IMR-90 (cell line): ENCODE data around the gene PSMA4. TPM values are rescaled to one million over a fixed set of nuclear protein-coding genes. Genes with fewer than 3 reads are reported as not detected.

ENCODE experiments used
- ATAC-seq: fragments of 200-7000 bp; cut with Tn5 transposase; 2 replicates; pipeline ENCODE4 v1.9.1; 2020; ENCODE audit warnings: low read depth, mild to moderate bottlenecking, moderate library complexity
- BruUV-seq: library from RNA; stranded (reverse); fragments of 400-500 nt; replicated peaks from 2 replicates; lab custom pipeline; 2021; lab: Mats Ljungman, UMichigan
- CTCF ChIA-PET: fragments of 300-600 bp; formaldehyde crosslinking; extraction: SDS; loops from one replicate; lab custom pipeline; 2021; ENCODE audit warnings: antibody characterized with exemption; lab: Yijun Ruan, JAX
- POLR2A ChIA-PET: fragments of 300-600 bp; sonication (Branson Sonifier 250); formaldehyde crosslinking; loops from one replicate; lab custom pipeline; 2022; ENCODE audit warnings: antibody characterized with exemption; ENCODE audit not compliant: unreplicated experiment; lab: Charles Lee
- DNase-seq: peaks from one replicate; pipeline ENCODE4 v3.0.0; 2013
- H2AFZ ChIP-seq: replicated peaks from 2 replicates; pipeline ENCODE3; 2013; ENCODE audit warnings: low read length, mild to moderate bottlenecking; ENCODE audit not compliant: poor library complexity
- H2AK5ac ChIP-seq: 2 replicates; pipeline ENCODE4 v1.6.1; 2013; ENCODE audit warnings: low read depth, low read length, inconsistent platforms
- H2AK9ac ChIP-seq: replicated peaks from 2 replicates; pipeline ENCODE3; 2013; ENCODE audit warnings: mild to moderate bottlenecking, low read depth, low read length, moderate library complexity; ENCODE audit not compliant: poor library complexity
- H2BK120ac ChIP-seq: 2 replicates; pipeline ENCODE4 v1.6.1; 2013; ENCODE audit warnings: low read depth, low read length, inconsistent platforms
- H2BK15ac ChIP-seq: 3 replicates; pipeline ENCODE4 v1.6.1; 2013; ENCODE audit warnings: low read depth, low read length, inconsistent platforms
- H2BK20ac ChIP-seq: 2 replicates; pipeline ENCODE4 v1.6.1; 2013; ENCODE audit warnings: low read depth, mild to moderate bottlenecking, inconsistent platforms, low read length, moderate library complexity
- H2BK5ac ChIP-seq: 2 replicates; pipeline ENCODE4 v1.6.1; 2013; ENCODE audit warnings: mild to moderate bottlenecking, low read depth, low read length, inconsistent platforms; ENCODE audit not compliant: poor library complexity, severe bottlenecking
- H3K14ac ChIP-seq: replicated peaks from 2 replicates; pipeline ENCODE4 v1.6.1; 2013; ENCODE audit warnings: low read depth, low read length, inconsistent platforms
- H3K18ac ChIP-seq: 2 replicates; pipeline ENCODE4 v1.6.1; 2013; ENCODE audit warnings: low read depth, low read length, control low read depth
- H3K23ac ChIP-seq: 2 replicates; pipeline ENCODE4 v1.6.1; 2013; ENCODE audit warnings: low read depth, low read length, inconsistent platforms
- H3K27ac ChIP-seq: 2 replicates; pipeline ENCODE4 v1.5.1; 2013; ENCODE audit warnings: mild to moderate bottlenecking, control low read depth, low read length; ENCODE audit not compliant: insufficient read depth
- H3K27me3 ChIP-seq: 2 replicates; pipeline ENCODE4 v1.6.1; 2013; ENCODE audit warnings: low read length; ENCODE audit not compliant: control insufficient read depth, insufficient read depth
- H3K36me3 ChIP-seq: 2 replicates; pipeline ENCODE4 v1.6.1; 2013; ENCODE audit warnings: low read length, mixed read lengths; ENCODE audit not compliant: control insufficient read depth, insufficient read depth
- H3K4ac ChIP-seq: 2 replicates; pipeline ENCODE4 v1.6.1; 2013; ENCODE audit warnings: low read depth, low read length, inconsistent platforms
- H3K4me1 ChIP-seq: 2 replicates; pipeline ENCODE4 v1.6.1; 2013; ENCODE audit warnings: low read length, mixed read lengths; ENCODE audit not compliant: control insufficient read depth, insufficient read depth
- H3K4me2 ChIP-seq: 2 replicates; pipeline ENCODE4 v1.6.1; 2013; ENCODE audit warnings: low read depth, mild to moderate bottlenecking, control low read depth, low read length, moderate library complexity
- H3K4me3 ChIP-seq: 2 replicates; pipeline ENCODE4 v1.5.1; 2013; ENCODE audit warnings: low read depth, mild to moderate bottlenecking, control low read depth, low read length, moderate library complexity; ENCODE audit not compliant: insufficient read depth
- H3K56ac ChIP-seq: 2 replicates; pipeline ENCODE4 v1.6.1; 2013; ENCODE audit warnings: low read length, inconsistent platforms; ENCODE audit not compliant: insufficient read depth; ENCODE audit errors: extremely low read depth
- H3K79me1 ChIP-seq, 2 experiments: 2 replicates each; pipeline ENCODE4 v1.6.1; 2013; ENCODE audit warnings: low read length in 2 of 2, inconsistent platforms in 1 of 2, low read depth in 1 of 2
- H3K9ac ChIP-seq: 2 replicates; pipeline ENCODE4 v1.6.1; 2013; ENCODE audit warnings: low read depth, low read length, control low read depth
- H3K9me1 ChIP-seq: 2 replicates; pipeline ENCODE4 v1.6.1; 2013; ENCODE audit warnings: low read length, inconsistent platforms; ENCODE audit not compliant: insufficient read depth
- H3K9me3 ChIP-seq: 2 replicates; pipeline ENCODE4 v1.6.1; 2013; ENCODE audit warnings: low read length; ENCODE audit not compliant: control insufficient read depth, insufficient read depth
- H4K20me1 ChIP-seq: 2 replicates; pipeline ENCODE4 v1.6.1; 2013; ENCODE audit warnings: low read length, inconsistent platforms; ENCODE audit not compliant: insufficient read depth
- H4K5ac ChIP-seq: 2 replicates; pipeline ENCODE4 v1.6.1; 2013; ENCODE audit warnings: mild to moderate bottlenecking, low read depth, low read length, control low read depth
- H4K8ac ChIP-seq, 2 experiments: 2 replicates each; pipeline ENCODE4 v1.6.1; 2013; ENCODE audit warnings: low read depth in 2 of 2, low read length in 2 of 2, control low read depth in 1 of 2, inconsistent platforms in 1 of 2
- H4K91ac ChIP-seq: 2 replicates; pipeline ENCODE4 v1.6.1; 2013; ENCODE audit warnings: low read depth, low read length, inconsistent platforms; ENCODE audit not compliant: insufficient read depth
- BHLHE40 ChIP-seq: fragments of 150-350 bp; IDR thresholded peaks from 2 replicates; pipeline ENCODE4 v1.6.1; 2016; ENCODE audit warnings: mild to moderate bottlenecking, low read depth, low read length
- CEBPB ChIP-seq: IDR thresholded peaks from 2 replicates; pipeline ENCODE4 v1.6.1; 2012; ENCODE audit warnings: low read depth, low read length, improper control_type of control experiment
- CHD1 ChIP-seq: IDR thresholded peaks from 2 replicates; pipeline ENCODE4 v1.6.1; 2012; ENCODE audit warnings: low read depth, low read length, improper control_type of control experiment
- CTCF ChIP-seq: conservative IDR thresholded peaks from 2 replicates; pipeline ENCODE4 v1.5.1; 2012; ENCODE audit warnings: mild to moderate bottlenecking, low read depth, low read length, improper control_type of control experiment
- FOS ChIP-seq: fragments of 150-350 bp; IDR thresholded peaks from 2 replicates; pipeline ENCODE4 v1.6.1; 2016; ENCODE audit warnings: low read depth, low read length
- MAFK ChIP-seq: IDR thresholded peaks from 2 replicates; pipeline ENCODE4 v1.6.1; 2012; ENCODE audit warnings: low read depth, low read length, improper control_type of control experiment
- MAZ ChIP-seq: IDR thresholded peaks from 2 replicates; pipeline ENCODE4 v1.6.1; 2012; ENCODE audit warnings: low read depth, mild to moderate bottlenecking, low read length, improper control_type of control experiment, moderate library complexity, borderline replicate concordance
- NFE2L2 ChIP-seq: fragments of 150-350 bp; IDR thresholded peaks from 2 replicates; pipeline ENCODE4 v1.6.1; 2016; ENCODE audit warnings: low read depth, mild to moderate bottlenecking, low read length
- POLR2A ChIP-seq: IDR thresholded peaks from 2 replicates; pipeline ENCODE4 v1.6.1; 2012; ENCODE audit warnings: mild to moderate bottlenecking, low read depth, low read length
- RAD21 ChIP-seq: IDR thresholded peaks from 2 replicates; pipeline ENCODE4 v1.6.1; 2012; ENCODE audit warnings: low read length, improper control_type of control experiment
- RCOR1 ChIP-seq: IDR thresholded peaks from 2 replicates; pipeline ENCODE4 v1.6.1; 2012; ENCODE audit warnings: mild to moderate bottlenecking, low read length, improper control_type of control experiment; ENCODE audit not compliant: insufficient replicate concordance
- RFX5 ChIP-seq: IDR thresholded peaks from 2 replicates; pipeline ENCODE4 v1.8.0; 2012; ENCODE audit warnings: low read depth, mild to moderate bottlenecking, low read length, moderate library complexity
- SMC3 ChIP-seq: fragments of 150-350 bp; IDR thresholded peaks from 2 replicates; pipeline ENCODE4 v1.6.1; 2016; ENCODE audit warnings: low read depth, mild to moderate bottlenecking, antibody characterized with exemption, low read length, moderate library complexity
- USF2 ChIP-seq: fragments of 150-350 bp; IDR thresholded peaks from 2 replicates; pipeline ENCODE4 v1.6.1; 2017; ENCODE audit warnings: mild to moderate bottlenecking, antibody characterized with exemption, low read length, low read depth
- WGBS, 2 experiments: methylation state at CpG; one replicate each; pipeline versions ENCODE4 v1.1.5 to v1.1.7; 2013; ENCODE audit warnings: missing lambda C conversion rate in 2 of 2; ENCODE audit not compliant: insufficient read length in 1 of 2; ENCODE audit errors: extremely low coverage in 2 of 2; 5-methylcytosine and 5-hydroxymethylcytosine counted together
- dilution Hi-C: fragments of 300-500 bp; cut with HindIII; formaldehyde crosslinking; loops from one replicate; pipeline ENCODE4 v1.14.3; 2018; ENCODE audit warnings: low sequenced_read_pairs; ENCODE audit not compliant: unreplicated experiment
- in situ Hi-C: fragments of 300-500 bp; cut with MboI; formaldehyde crosslinking; loops from 3 replicates; pipeline ENCODE4 v1.14.3; 2019; ENCODE audit warnings: low sequenced_read_pairs, inconsistent platforms, mixed read lengths
- intact Hi-C: fragments of 100-400 bp; cut with micrococcal nuclease; formaldehyde crosslinking; loops from 2 replicates; pipeline ENCODE4 v1.10.0; 2022
- polyA plus RNA-seq, 3 experiments: library from polyadenylated mRNA; depleted of rRNA; stranded (reverse); fragments of >200 nt; gene quantifications; 2 replicates each; pipeline ENCODE4 v1.2.3, GENCODE V29; 2012; ENCODE audit warnings: low replicate concordance in 1 of 3
- total RNA-seq: library from RNA; depleted of rRNA; stranded (reverse); fragments of >200 nt; gene quantifications from 2 replicates; pipeline ENCODE4 v1.2.3, GENCODE V29; 2012
- TF ChIP-seq, protein P1 (sequence below): fragments of 150-350 bp; IDR thresholded peaks from 2 replicates; pipeline ENCODE4 v1.6.1; 2016; ENCODE audit warnings: low read depth, mild to moderate bottlenecking, low read length, moderate library complexity, borderline replicate concordance

The PSMA4 gene
- total and polyA plus RNA-seq, 2 of the 4 experiments (the other 2 are of a cell fraction) = 208 to 239 TPM

DNA sequence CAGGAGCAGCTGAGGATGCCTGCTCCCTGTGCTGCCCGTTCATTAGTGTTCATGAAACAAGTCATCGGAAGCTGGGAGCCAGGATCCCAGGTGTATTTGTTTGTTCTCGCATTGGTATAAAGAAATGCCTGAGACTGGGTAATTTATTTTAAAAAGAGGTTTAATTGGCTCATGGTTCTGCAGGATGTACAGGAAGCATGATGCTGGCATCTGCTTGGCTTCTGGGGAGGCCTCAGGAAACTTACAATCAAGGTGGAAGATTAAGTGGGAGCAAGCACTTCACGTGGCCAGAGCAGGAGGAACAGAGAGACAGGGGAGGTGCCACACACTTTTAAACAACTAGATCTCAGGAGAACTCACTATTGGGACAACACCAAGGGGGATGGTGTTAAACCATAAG lies 38.4 kb upstream of the PSMA4 start:
- no peak overlapping the region for H2BK15ac ChIP-seq
- H3K27me3 ChIP-seq = no peaks in the 10 kb centered on the region
- TF ChIP-seq BHLHE40 (no peak), POLR2A (no peak), RCOR1 (no peak), RAD21 (no peak), NFE2L2 (no peak), MAFK (no peak), FOS (no peak), USF2 (no peak), RFX5 (no peak), MAZ (no peak), CTCF (no peak), CHD1 (no peak), CEBPB (no peak), SMC3 (no peak)
- TF ChIP-seq, protein P1, sequence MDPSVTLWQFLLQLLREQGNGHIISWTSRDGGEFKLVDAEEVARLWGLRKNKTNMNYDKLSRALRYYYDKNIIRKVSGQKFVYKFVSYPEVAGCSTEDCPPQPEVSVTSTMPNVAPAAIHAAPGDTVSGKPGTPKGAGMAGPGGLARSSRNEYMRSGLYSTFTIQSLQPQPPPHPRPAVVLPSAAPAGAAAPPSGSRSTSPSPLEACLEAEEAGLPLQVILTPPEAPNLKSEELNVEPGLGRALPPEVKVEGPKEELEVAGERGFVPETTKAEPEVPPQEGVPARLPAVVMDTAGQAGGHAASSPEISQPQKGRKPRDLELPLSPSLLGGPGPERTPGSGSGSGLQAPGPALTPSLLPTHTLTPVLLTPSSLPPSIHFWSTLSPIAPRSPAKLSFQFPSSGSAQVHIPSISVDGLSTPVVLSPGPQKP = no peak
- H3K14ac ChIP-seq = no peak overlapping the region
- no peak overlapping the region for H4K8ac ChIP-seq
- H4K5ac ChIP-seq = no peak overlapping the region
- no peak overlapping the region for H2AFZ ChIP-seq
- no peaks in the 10 kb centered on the region for H3K9me3 ChIP-seq
- H3K4me2 ChIP-seq = no peak overlapping the region
- no peak overlapping the region for H3K56ac ChIP-seq
- WGBS, 2 experiments = no CpG with 5 or more reads among the region's 4 CpGs
- H3K9me1 ChIP-seq = peaks cover 3% of the 10 kb centered on the region; the same call in 1 of the 2 replicates
- intact Hi-C loops (loop anchor here (10.0 kb wide), 1 partner anchor 203 kb away; no protein-coding TSS in a partner anchor), in situ Hi-C loops (no loop called here), dilution Hi-C loops (no loop called here)
- ATAC-seq (no peak), DNase-seq (no peak)
- H2AK9ac ChIP-seq = no peak overlapping the region
- no peak overlapping the region for H3K27ac ChIP-seq
- H3K23ac ChIP-seq = no peak overlapping the region
- no peaks in the 10 kb centered on the region; the same call in 1 of the 2 replicates for H4K20me1 ChIP-seq
- peaks cover 15% of the 10 kb centered on the region for H3K36me3 ChIP-seq
- no peak overlapping the region for H2AK5ac ChIP-seq
- H2BK120ac ChIP-seq = no peak overlapping the region
- H2BK20ac ChIP-seq = no peak overlapping the region
- ChIA-PET CTCF (interaction anchor here (0.6 kb wide), 1 partner anchor 19 kb away, joined by 3 read pairs; no protein-coding TSS in a partner anchor), POLR2A (no interaction called here)
- H3K79me1 ChIP-seq = peaks cover 0 to 3% of the 10 kb centered on the region in 2 experiments; a peak in 1 of 4 replicates
- BruUV-seq = no TSS peak
- no peak overlapping the region for H4K91ac ChIP-seq
- no peak overlapping the region for H3K4me3 ChIP-seq
- no peak overlapping the region for H3K18ac ChIP-seq
- H3K9ac ChIP-seq = no peak overlapping the region
- H3K4me1 ChIP-seq = no peaks in the 10 kb centered on the region
- no peak overlapping the region for H2BK5ac ChIP-seq
- no peak overlapping the region for H3K4ac ChIP-seq
